HepG2 (cell line): Measurements from ENCODE around the gene RPL11. TPM values are rescaled to one million over a fixed set of nuclear protein-coding genes. Genes with fewer than 3 reads are reported as not detected.

ENCODE experiments used
- CEBPZ ChIP-seq: IDR thresholded peaks from 2 replicates; pipeline ENCODE4 v1.6.1; 2012; ENCODE audit warnings: low read length, improper control_type of control experiment
- CREB1 ChIP-seq, 2 experiments: fragments of 450-650 bp in 1 of 2; IDR thresholded peaks; 2 replicates each; pipeline ENCODE4 v1.6.1; 2016 to 2017; ENCODE audit warnings: control low read depth in 1 of 2, mild to moderate bottlenecking in 1 of 2, missing compliant biosample characterization in 1 of 2, missing genetic modification characterization in 1 of 2
- STAG1 ChIP-seq: sonication (generic); formaldehyde crosslinking; IDR thresholded peaks from 2 replicates; pipeline ENCODE4 v1.4.0; 2020; ENCODE audit warnings: missing genetic modification reagents
- ZNF563 ChIP-seq: sonication (generic); formaldehyde crosslinking; IDR thresholded peaks from 2 replicates; pipeline ENCODE4 v1.8.0; 2022; ENCODE audit warnings: mild to moderate bottlenecking, moderate library complexity, missing genetic modification reagents
- ZNF713 ChIP-seq: sonication (generic); formaldehyde crosslinking; IDR thresholded peaks from 2 replicates; pipeline ENCODE4 v1.4.0; 2020; ENCODE audit warnings: mild to moderate bottlenecking, missing genetic modification reagents
- polyA plus RNA-seq, 8 experiments: library from polyadenylated mRNA; depleted of rRNA in 3 of 8; stranded (reverse) in 7 of 8; unstranded in 1 of 8; fragments of >200 nt; fragmentation: Illumina TruSeq in 4 of 8; extraction: Trizol in 4 of 8; gene quantifications; 2 replicates each; pipeline versions ENCODE4 v1.2.1 to v1.2.3, GENCODE V29; 2011 to 2016; ENCODE audit warnings: low read depth in 4 of 8, missing spikeins in 1 of 8, mixed read lengths in 1 of 8; ENCODE audit not compliant: insufficient read depth in 1 of 8
- total RNA-seq, 5 experiments: library from RNA; depleted of rRNA; stranded (reverse); fragments of >200 nt; fragmentation: Illumina TruSeq; extraction: Trizol; gene quantifications; 2 replicates each; pipeline ENCODE4 v1.2.3, GENCODE V29; 2016; ENCODE audit warnings: low read depth in 1 of 5
- TF ChIP-seq, protein P1 (sequence below), 2 experiments: sonication (generic) in 1 of 2; formaldehyde crosslinking in 1 of 2; IDR thresholded peaks; 2 replicates each; pipeline versions ENCODE4 v1.4.0 to v1.6.1; 2016 to 2020; ENCODE audit warnings: borderline replicate concordance in 1 of 2, low read depth in 1 of 2, mild to moderate bottlenecking in 1 of 2, missing genetic modification reagents in 1 of 2

The RPL11 gene
- total and polyA plus RNA-seq, 2 of the 13 experiments (the other 11 are each of a cell fraction or from before 2014, with no cell fraction given), result 1,682 to 2,010 TPM

- TF ChIP-seq CEBPZ (no peak), STAG1 (CRISPR knock-in tag) (no peak), ZNF713 (no peak), CREB1 (IDR thresholded peaks at IDR 0.05) (no peak), CREB1 (CRISPR knock-in tag; IDR thresholded peaks at IDR 0.05) (no peak), ZNF563 (CRISPR knock-in tag) (no peak)
- TF ChIP-seq, protein P1, sequence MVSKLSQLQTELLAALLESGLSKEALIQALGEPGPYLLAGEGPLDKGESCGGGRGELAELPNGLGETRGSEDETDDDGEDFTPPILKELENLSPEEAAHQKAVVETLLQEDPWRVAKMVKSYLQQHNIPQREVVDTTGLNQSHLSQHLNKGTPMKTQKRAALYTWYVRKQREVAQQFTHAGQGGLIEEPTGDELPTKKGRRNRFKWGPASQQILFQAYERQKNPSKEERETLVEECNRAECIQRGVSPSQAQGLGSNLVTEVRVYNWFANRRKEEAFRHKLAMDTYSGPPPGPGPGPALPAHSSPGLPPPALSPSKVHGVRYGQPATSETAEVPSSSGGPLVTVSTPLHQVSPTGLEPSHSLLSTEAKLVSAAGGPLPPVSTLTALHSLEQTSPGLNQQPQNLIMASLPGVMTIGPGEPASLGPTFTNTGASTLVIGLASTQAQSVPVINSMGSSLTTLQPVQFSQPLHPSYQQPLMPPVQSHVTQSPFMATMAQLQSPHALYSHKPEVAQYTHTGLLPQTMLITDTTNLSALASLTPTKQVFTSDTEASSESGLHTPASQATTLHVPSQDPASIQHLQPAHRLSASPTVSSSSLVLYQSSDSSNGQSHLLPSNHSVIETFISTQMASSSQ (IDR thresholded peaks at IDR 0.05; ENCODE audit: low read depth), result no peak
- TF ChIP-seq, protein P1 (CRISPR knock-in tag; IDR thresholded peaks at IDR 0.05; ENCODE audit: borderline replicate concordance), result no peak
Observed at GRCh38 chr1:23646091-23646490, 45.5 kb upstream of the RPL11 start (continued).
